Activated T-cell treated with anti-CD3 and anti-CD28 coated beads, Interleukin-2, amount 50 U/mL, for 72 hours (primary cell): ENCODE results near the gene METTL9. TPM values are rescaled to one million over a fixed set of nuclear protein-coding genes. Genes with fewer than 3 reads are reported as not detected.
"Not testable (repeated sequence)": the region's sequence is repeated elsewhere in the genome, so short reads cannot be mapped to it uniquely, and the experiment has no call there.

Experiments used
- ATAC-seq, 2 donors: fragments of 150-1000 bp; cut with Tn5 transposase; replicated peaks in 1 of 2; 2 replicates each; pipeline ENCODE4 v1.10.0; 2021; ENCODE audit warnings: moderate library complexity in 2 of 2, mild to moderate bottlenecking in 1 of 2
- DNase-seq, 2 donors: peaks; one replicate each; pipeline ENCODE4 v3.0.0; 2021 to 2022; ENCODE audit warnings: mixed read lengths in 1 of 2
- H3K27ac Mint-ChIP-seq: one replicate; pipeline ENCODE4 v1.8.0; 2022; ENCODE audit warnings: mild to moderate bottlenecking, moderate library complexity, mixed read lengths
- H3K27me3 Mint-ChIP-seq: one replicate; pipeline ENCODE4 v1.8.0; 2022; ENCODE audit warnings: low read depth, mixed read lengths
- H3K36me3 Mint-ChIP-seq, 2 donors: one replicate each; pipeline ENCODE4 v1.8.0; 2022; ENCODE audit warnings: mixed read lengths in 2 of 2, mild to moderate bottlenecking in 1 of 2; ENCODE audit not compliant: insufficient read depth in 2 of 2
- H3K4me1 Mint-ChIP-seq: one replicate; pipeline ENCODE4 v1.8.0; 2022; ENCODE audit warnings: low read depth, mixed read lengths
- H3K4me3 Mint-ChIP-seq, 2 donors: one replicate each; pipeline ENCODE4 v1.8.0; 2022; ENCODE audit warnings: mild to moderate bottlenecking in 2 of 2, mixed read lengths in 2 of 2, moderate library complexity in 2 of 2
- H3K9me3 Mint-ChIP-seq, 2 donors: one replicate each; pipeline ENCODE4 v1.8.0; 2022; ENCODE audit warnings: mixed read lengths in 2 of 2
- total RNA-seq, 2 donors: library from RNA; stranded (reverse); gene quantifications; one replicate each; pipeline ENCODE4 v1.2.3, GENCODE V29; 2022

Gene METTL9
- total RNA-seq, 2 donors from 2014 or later: 112 to 125 TPM

- Mint-ChIP-seq H3K27me3 (no peaks in the 10 kb centered on the region), H3K36me3 (peaks cover 4 to 19% of the 10 kb centered on the region in 2 donors), H3K9me3 (no peaks in the 10 kb centered on the region), H3K4me1 (peaks cover 24% of the 10 kb centered on the region), H3K27ac (no peak overlapping the region), H3K4me3 (no peak overlapping the region)
- ATAC-seq (no peak), DNase-seq (no peak)
Measured at GRCh38 chr16:21620592-21620991, 21.2 kb downstream of the METTL9 start.

DNA sequence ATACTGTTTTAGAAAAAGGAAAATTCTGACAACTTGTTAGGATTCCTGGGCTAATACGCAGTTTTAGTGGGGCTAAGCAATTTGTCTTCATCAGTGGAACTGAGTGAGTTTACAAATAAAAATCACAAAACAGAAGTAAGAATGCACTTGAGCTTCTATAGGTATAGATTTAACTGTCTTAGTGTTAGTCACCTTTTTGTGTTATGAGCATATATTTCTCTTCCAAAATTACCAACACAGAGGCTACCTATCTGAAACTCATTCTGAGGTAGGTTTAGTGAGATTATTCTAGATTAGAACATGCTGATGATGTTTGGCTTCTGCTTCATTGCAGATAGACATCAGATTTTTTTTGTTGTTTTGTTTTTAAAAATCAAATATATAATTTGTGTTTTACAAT lies 23.2 kb downstream of the METTL9 start:
- H3K27ac Mint-ChIP-seq: peak overlapping the region; percentile 63

GRCh38 chr16:21625026-21625425 lies 25.6 kb downstream of the METTL9 start:
- ATAC-seq (no peak), DNase-seq (no peak)
- Mint-ChIP-seq H3K27ac (no peak overlapping the region), H3K4me1 (peaks cover 32% of the 10 kb centered on the region), H3K9me3 (no peaks in the 10 kb centered on the region), H3K27me3 (no peaks in the 10 kb centered on the region), H3K4me3 (no peak overlapping the region), H3K36me3 (peaks cover 11 to 36% of the 10 kb centered on the region in 2 donors)

More for the DNA sequence above, 23.2 kb downstream of the METTL9 start:
- Mint-ChIP-seq H3K4me3 (no peak overlapping the region), H3K4me1 (peaks cover 32% of the 10 kb centered on the region), H3K27me3 (no peaks in the 10 kb centered on the region), H3K36me3 (peaks cover 4 to 32% of the 10 kb centered on the region in 2 donors), H3K9me3 (no peaks in the 10 kb centered on the region)
- ATAC-seq: peak; percentile 44 to 60
- no peak for DNase-seq

DNA sequence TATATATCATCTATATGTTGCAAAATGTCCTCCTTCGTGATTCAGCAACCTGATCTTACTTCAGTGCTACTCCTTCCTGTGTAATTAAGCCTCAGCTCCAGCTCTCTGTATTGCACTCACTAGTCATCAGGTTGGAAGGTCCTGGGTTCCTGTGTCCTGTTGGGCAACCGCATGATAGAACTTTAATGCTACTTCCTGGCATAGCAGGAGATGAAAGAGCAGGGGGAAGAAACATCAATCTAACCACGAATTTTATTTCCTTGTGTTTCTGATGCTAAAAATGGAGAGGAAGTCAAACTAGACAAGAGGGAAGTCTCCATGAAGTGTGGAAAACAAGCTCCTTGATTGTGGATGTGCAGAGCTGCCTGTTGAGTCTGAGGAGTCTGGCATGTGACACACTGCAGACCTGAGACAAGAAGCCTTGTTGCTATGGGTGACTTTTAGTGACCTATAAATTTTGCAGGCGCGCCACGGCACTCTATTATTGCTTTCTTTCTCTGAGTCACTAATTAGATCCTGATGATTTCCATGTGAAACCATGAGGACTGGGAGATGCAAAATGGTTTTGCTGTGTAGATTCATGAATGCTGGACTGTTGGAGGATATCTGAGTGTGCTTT lies 27.4 kb downstream of the METTL9 start:
- H3K36me3 Mint-ChIP-seq: peaks cover 11 to 36% of the 10 kb centered on the region in 2 donors
- peak; percentile 47 to 88 for ATAC-seq

DNA sequence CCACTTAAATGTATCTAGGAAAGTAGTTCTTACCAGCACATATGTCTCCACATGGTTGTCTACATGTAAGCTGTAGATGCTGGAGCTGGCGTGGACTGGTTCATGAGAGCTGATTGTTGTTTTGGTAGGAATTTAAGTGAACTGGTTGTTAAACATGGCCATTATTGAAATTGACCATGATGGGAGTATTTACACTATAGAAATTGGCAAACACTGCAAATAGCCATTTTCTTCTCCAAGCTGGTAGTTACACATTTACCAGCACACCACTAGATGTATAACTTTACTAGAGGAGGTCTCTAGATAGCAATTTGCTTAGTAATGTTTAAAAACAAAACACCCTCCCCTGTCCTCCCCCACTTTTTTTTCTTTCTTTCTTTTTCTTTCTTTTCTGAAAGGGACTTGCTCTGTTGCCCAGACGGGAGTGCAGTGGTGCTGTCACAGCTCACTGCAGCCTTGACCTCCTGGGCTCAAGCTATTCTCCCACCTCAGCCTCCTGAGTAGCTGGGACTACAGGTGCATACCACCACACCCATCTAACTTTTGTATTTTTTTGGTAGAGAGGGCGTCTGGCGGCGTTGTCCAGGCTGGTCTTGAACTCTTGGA lies 28.8 kb downstream of the METTL9 start:
- Mint-ChIP-seq H3K27ac (no peak overlapping the region), H3K4me3 (no peak overlapping the region), H3K9me3 (no peaks in the 10 kb centered on the region), H3K36me3 (peaks cover 11 to 36% of the 10 kb centered on the region in 2 donors), H3K27me3 (no peaks in the 10 kb centered on the region), H3K4me1 (peaks cover 39% of the 10 kb centered on the region)
- DNase-seq (no peak), ATAC-seq (no peak)

More for the DNA sequence above, 27.4 kb downstream of the METTL9 start:
- Mint-ChIP-seq H3K9me3 (no peaks in the 10 kb centered on the region), H3K27me3 (no peaks in the 10 kb centered on the region), H3K4me1 (peaks cover 38% of the 10 kb centered on the region), H3K27ac (peak overlapping the region; percentile 25), H3K4me3 (peak overlapping the region in 1 of 2 donors; percentile 67)
- DNase-seq: no peak

DNA sequence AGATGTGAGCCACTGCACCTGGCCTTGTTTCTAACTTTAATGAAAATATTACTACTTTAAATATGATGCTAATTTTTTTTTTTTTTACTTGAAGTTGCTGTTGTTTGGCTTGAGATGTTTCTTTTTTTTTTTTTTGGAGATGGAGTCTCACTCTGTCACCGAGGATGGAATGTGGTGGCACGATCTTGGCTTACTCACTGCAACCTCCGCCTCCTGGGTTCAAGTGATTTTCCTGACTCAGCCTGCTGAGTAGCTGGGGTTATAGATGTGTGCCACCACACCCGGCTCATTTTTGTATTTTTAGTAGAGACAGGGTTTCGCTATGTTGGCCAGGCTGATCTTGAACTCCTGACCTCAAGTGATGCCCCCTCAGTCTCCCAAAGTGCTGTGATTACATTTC lies 29.4 kb downstream of the METTL9 start:
- Mint-ChIP-seq H3K27ac (no peak overlapping the region), H3K9me3 (no peaks in the 10 kb centered on the region), H3K4me3 (no peak overlapping the region), H3K36me3 (peaks cover 11 to 36% of the 10 kb centered on the region in 2 donors), H3K4me1 (peaks cover 39% of the 10 kb centered on the region), H3K27me3 (no peaks in the 10 kb centered on the region)
- ATAC-seq (no peak), DNase-seq (no peak)

- DNase-seq, H3K4me3 Mint-ChIP-seq, ATAC-seq, H3K27me3 Mint-ChIP-seq, H3K27ac Mint-ChIP-seq, H3K9me3 Mint-ChIP-seq: not testable (repeated sequence)
- Mint-ChIP-seq H3K36me3 (peaks cover 11 to 31% of the 10 kb centered on the region in 2 donors), H3K4me1 (peaks cover 34% of the 10 kb centered on the region)
Measured at GRCh38 chr16:21629616-21630539, 30.5 kb downstream of the METTL9 start.

DNA sequence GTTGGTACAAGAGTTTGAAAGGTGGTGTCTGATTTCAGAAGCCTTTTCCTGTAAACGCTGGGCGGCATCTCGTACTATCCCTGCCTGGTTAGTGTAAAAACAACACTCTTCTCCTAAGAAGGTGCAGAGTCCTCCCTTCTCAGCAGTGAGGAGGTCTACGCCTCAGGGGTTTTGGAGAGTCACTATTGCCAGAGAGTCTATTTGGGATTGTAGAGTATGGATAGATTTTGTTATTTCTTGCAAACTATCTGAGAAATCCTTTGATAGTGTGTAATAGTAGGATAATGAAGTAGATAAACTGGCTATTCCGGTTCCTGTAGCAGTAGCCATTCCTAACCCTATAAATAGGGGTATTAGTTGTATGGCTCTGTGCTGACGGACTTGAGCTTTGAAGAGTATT lies 31.5 kb downstream of the METTL9 start:
- H3K27me3 Mint-ChIP-seq, H3K9me3 Mint-ChIP-seq: not testable (repeated sequence)

GRCh38 chr16:21631376-21631775 lies 32.0 kb downstream of the METTL9 start:
- H3K4me1 Mint-ChIP-seq: peaks cover 20% of the 10 kb centered on the region
- not testable (repeated sequence) for H3K27me3 Mint-ChIP-seq, DNase-seq, H3K9me3 Mint-ChIP-seq, ATAC-seq, H3K4me3 Mint-ChIP-seq, H3K27ac Mint-ChIP-seq
- H3K36me3 Mint-ChIP-seq: peaks cover 11 to 22% of the 10 kb centered on the region in 2 donors

More for the DNA sequence above, 31.5 kb downstream of the METTL9 start:
- ATAC-seq, H3K4me3 Mint-ChIP-seq, H3K27ac Mint-ChIP-seq, DNase-seq: not testable (repeated sequence)
- Mint-ChIP-seq H3K36me3 (peaks cover 11 to 27% of the 10 kb centered on the region in 2 donors), H3K4me1 (peaks cover 25% of the 10 kb centered on the region)

DNA sequence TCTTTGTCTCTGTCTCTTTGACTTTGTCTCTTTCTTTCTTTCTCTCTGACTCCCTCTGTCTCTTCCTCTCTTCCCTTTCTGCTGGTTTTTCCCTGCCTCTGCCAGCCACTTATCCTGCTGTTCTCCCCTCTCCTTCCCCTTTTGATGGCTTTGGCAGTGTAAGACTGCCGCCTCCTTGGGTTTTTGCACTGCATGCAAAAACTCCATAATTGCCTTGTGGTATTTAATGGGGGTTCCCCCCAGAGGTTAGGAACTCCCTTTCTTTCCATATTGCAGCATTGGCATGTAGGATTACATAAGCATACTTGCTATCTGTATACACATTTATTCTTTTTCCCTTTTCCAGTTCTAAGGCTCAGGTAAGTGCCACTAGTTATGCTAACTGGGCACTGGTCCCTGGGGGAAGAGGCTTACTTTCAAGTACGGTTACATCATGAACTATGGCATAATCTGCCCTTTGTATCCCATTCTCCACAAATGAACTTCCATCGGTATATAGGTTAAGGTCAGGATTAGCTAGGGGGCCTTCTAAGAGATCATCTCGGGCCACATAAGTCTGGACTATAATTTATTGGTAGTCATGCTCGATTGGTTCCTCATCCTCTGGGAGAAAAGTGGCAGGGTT lies 32.7 kb downstream of the METTL9 start:
- H3K9me3 Mint-ChIP-seq, H3K27ac Mint-ChIP-seq, H3K4me3 Mint-ChIP-seq, H3K27me3 Mint-ChIP-seq, ATAC-seq, DNase-seq: not testable (repeated sequence)
- Mint-ChIP-seq H3K4me1 (peaks cover 13% of the 10 kb centered on the region), H3K36me3 (peaks cover 9 to 17% of the 10 kb centered on the region in 2 donors)

DNA sequence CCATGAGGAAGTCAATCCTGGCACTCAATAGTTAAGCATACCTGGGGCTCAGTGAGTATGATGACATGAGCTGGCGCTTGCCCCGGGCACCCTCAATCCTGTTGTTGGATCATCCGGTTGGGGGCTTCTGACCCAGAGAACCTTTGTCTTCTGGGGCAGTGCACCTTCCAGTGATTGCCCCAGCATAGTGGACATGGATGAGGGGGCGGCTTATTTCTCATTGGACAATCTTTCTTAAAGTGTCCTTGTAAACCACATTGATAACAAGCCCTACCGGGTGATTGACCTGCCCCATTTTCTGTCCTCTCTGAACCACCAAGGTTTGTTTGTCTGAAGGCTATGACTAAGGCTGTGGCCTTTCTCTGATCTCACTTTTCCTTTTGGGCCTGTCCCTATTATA lies 34.8 kb downstream of the METTL9 start:
- Mint-ChIP-seq H3K9me3 (no peaks in the 10 kb centered on the region), H3K4me1 (peaks cover 30% of the 10 kb centered on the region), H3K27ac (no peak overlapping the region), H3K4me3 (no peak overlapping the region), H3K36me3 (peaks cover 4 to 5% of the 10 kb centered on the region in 2 donors), H3K27me3 (no peaks in the 10 kb centered on the region)
- no peak for DNase-seq
- ATAC-seq: no peak

DNA sequence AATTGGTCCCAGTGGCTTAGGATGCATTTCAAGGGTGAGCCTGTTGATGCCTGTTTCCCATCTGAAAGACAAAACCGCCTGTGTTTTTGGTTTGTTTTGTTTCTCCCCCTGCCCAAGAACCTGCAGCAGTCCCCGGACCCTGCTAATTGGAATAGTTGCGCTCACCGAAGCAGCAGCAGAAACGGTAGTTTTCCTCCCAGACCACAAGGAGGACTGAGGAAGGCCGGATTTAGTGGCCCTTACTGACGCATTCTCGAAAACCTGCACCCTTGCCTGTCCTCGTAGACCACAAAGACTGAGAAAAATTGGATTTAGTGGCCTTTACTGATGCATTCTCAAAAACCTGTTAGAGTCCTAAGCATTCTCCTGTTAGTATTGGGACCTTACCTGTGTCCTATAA lies 36.3 kb downstream of the METTL9 start:
- not testable (repeated sequence) for ATAC-seq, H3K36me3 Mint-ChIP-seq, H3K27ac Mint-ChIP-seq, H3K4me3 Mint-ChIP-seq, H3K9me3 Mint-ChIP-seq, H3K27me3 Mint-ChIP-seq, DNase-seq
- H3K4me1 Mint-ChIP-seq: peaks cover 34% of the 10 kb centered on the region
